BLaER1 (cell line): Measurements from ENCODE around the gene MOSPD3.

Source experiments
- H3K27ac ChIP-seq: shearing (Covaris generic); formaldehyde crosslinking; 2 replicates; pipeline ENCODE4 v1.8.1; 2022
- H3K27me3 ChIP-seq: shearing (Covaris generic); formaldehyde crosslinking; 2 replicates; pipeline ENCODE4 v1.8.1; 2022
- H3K36me3 ChIP-seq: shearing (Covaris generic); formaldehyde crosslinking; 2 replicates; pipeline ENCODE4 v1.8.1; 2022
- H3K4me1 ChIP-seq: shearing (Covaris generic); formaldehyde crosslinking; 2 replicates; pipeline ENCODE4 v1.8.1; 2022
- H3K4me2 ChIP-seq: shearing (Covaris generic); formaldehyde crosslinking; 2 replicates; pipeline ENCODE4 v1.8.1; 2022
- H3K4me3 ChIP-seq: shearing (Covaris generic); formaldehyde crosslinking; 2 replicates; pipeline ENCODE4 v1.8.1; 2022
- H3K9ac ChIP-seq: shearing (Covaris generic); formaldehyde crosslinking; 2 replicates; pipeline ENCODE4 v1.8.1; 2022
- H3K9me3 ChIP-seq: shearing (Covaris generic); formaldehyde crosslinking; 2 replicates; pipeline ENCODE4 v1.8.1; 2022
- H4K20me1 ChIP-seq: shearing (Covaris generic); formaldehyde crosslinking; 2 replicates; pipeline ENCODE4 v1.8.1; 2022
- Cebpa-rat ChIP-seq: shearing (Covaris generic); IDR thresholded peaks from 2 replicates; pipeline ENCODE4 v1.8.1; 2022

The MOSPD3 gene

GRCh38 chr7:100604028-100604975 is 8.0 kb upstream of the MOSPD3 start:
- peak overlapping the region; percentile 57 for H3K27ac ChIP-seq
- TF ChIP-seq Cebpa-rat = no peak
- H3K36me3 ChIP-seq = no peaks in the 10 kb centered on the region
- no peaks in the 10 kb centered on the region for H4K20me1 ChIP-seq
- H3K4me2 ChIP-seq = peak overlapping the region; percentile 99
- H3K9ac ChIP-seq = peak overlapping the region; percentile 71
- peak overlapping the region; percentile 70 for H3K4me3 ChIP-seq
- H3K9me3 ChIP-seq = no peaks in the 10 kb centered on the region
- peaks cover 62% of the 10 kb centered on the region for H3K4me1 ChIP-seq
- peaks cover 22% of the 10 kb centered on the region; the same call in 1 of the 2 replicates for H3K27me3 ChIP-seq

GRCh38 chr7:100604976-100605911 is 7.1 kb upstream of the MOSPD3 start:
- TF ChIP-seq Cebpa-rat = no peak
- no peaks in the 10 kb centered on the region for H3K36me3 ChIP-seq
- H3K4me2 ChIP-seq = peak overlapping the region; percentile 99
- H3K9ac ChIP-seq = peak overlapping the region; percentile 71
- peaks cover 53% of the 10 kb centered on the region for H3K4me1 ChIP-seq
- H3K4me3 ChIP-seq = peak overlapping the region; percentile 70
- no peaks in the 10 kb centered on the region for H3K9me3 ChIP-seq
- peak overlapping the region; percentile 57; the same call in 1 of the 2 replicates for H3K27ac ChIP-seq
- H3K27me3 ChIP-seq = peaks cover 22% of the 10 kb centered on the region; the same call in 1 of the 2 replicates
- H4K20me1 ChIP-seq = no peaks in the 10 kb centered on the region

GRCh38 chr7:100606313-100606712 is 6.0 kb upstream of the MOSPD3 start:
- peaks cover 47% of the 10 kb centered on the region for H3K4me1 ChIP-seq
- H3K9me3 ChIP-seq = no peaks in the 10 kb centered on the region
- TF ChIP-seq Cebpa-rat = no peak
- H3K9ac ChIP-seq = no peak overlapping the region
- peak overlapping the region; percentile 99 for H3K4me2 ChIP-seq
- H3K36me3 ChIP-seq = no peaks in the 10 kb centered on the region
- H3K27me3 ChIP-seq = peaks cover 22% of the 10 kb centered on the region; the same call in 1 of the 2 replicates
- H3K27ac ChIP-seq = no peak overlapping the region
- peak overlapping the region; percentile 70; the same call in 1 of the 2 replicates for H3K4me3 ChIP-seq
- no peaks in the 10 kb centered on the region for H4K20me1 ChIP-seq

- H3K4me3 ChIP-seq = no peak overlapping the region
- peaks cover 22% of the 10 kb centered on the region; the same call in 1 of the 2 replicates for H3K27me3 ChIP-seq
- H3K36me3 ChIP-seq = no peaks in the 10 kb centered on the region
- peaks cover 43% of the 10 kb centered on the region for H3K4me1 ChIP-seq
- H3K9ac ChIP-seq = no peak overlapping the region
- H3K4me2 ChIP-seq = no peak overlapping the region
- no peaks in the 10 kb centered on the region for H4K20me1 ChIP-seq
- H3K27ac ChIP-seq = no peak overlapping the region
- no peaks in the 10 kb centered on the region for H3K9me3 ChIP-seq
- TF ChIP-seq Cebpa-rat = no peak
Measured at GRCh38 chr7:100607111-100607510, 5.2 kb upstream of the MOSPD3 start.

- H3K4me3 ChIP-seq = no peak overlapping the region
- 0 out of 2 replicates have a peak, but pooled peaks cover 6% of the 10 kb centered on the region for H3K36me3 ChIP-seq
- H3K4me1 ChIP-seq = peaks cover 42% of the 10 kb centered on the region
- H3K27ac ChIP-seq = no peak overlapping the region
- TF ChIP-seq Cebpa-rat = no peak
- H3K9me3 ChIP-seq = no peaks in the 10 kb centered on the region
- H3K9ac ChIP-seq = no peak overlapping the region
- no peak overlapping the region for H3K4me2 ChIP-seq
- peaks cover 17% of the 10 kb centered on the region; the same call in 1 of the 2 replicates for H3K27me3 ChIP-seq
- H4K20me1 ChIP-seq = no peaks in the 10 kb centered on the region
Measured at GRCh38 chr7:100609958-100610357, 2.4 kb upstream of the MOSPD3 start.

- H3K27ac ChIP-seq = peak overlapping the region; percentile 86
- H3K4me2 ChIP-seq = peak overlapping the region; percentile 100
- H3K9ac ChIP-seq = peak overlapping the region; percentile 83
- no peak for TF ChIP-seq Cebpa-rat
- H3K4me3 ChIP-seq = peak overlapping the region; percentile 79
- no peaks in the 10 kb centered on the region for H3K27me3 ChIP-seq
- 0 out of 2 replicates have a peak, but pooled peaks cover 6% of the 10 kb centered on the region for H3K36me3 ChIP-seq
- H3K4me1 ChIP-seq = peaks cover 30% of the 10 kb centered on the region
- H3K9me3 ChIP-seq = no peaks in the 10 kb centered on the region
- H4K20me1 ChIP-seq = no peaks in the 10 kb centered on the region
Measured at GRCh38 chr7:100612730-100613390, 520 bp downstream of the MOSPD3 start.

- Histone ChIP-seq H3K27me3 (no peaks in the 10 kb centered on the region), H3K4me3 (peak overlapping the region; percentile 79), H3K4me2 (peak overlapping the region; percentile 100), H3K9me3 (no peaks in the 10 kb centered on the region), H3K9ac (peak overlapping the region; percentile 83; the same call in 1 of the 2 replicates), H3K36me3 (0 out of 2 replicates have a peak, but pooled peaks cover 6% of the 10 kb centered on the region), H4K20me1 (no peaks in the 10 kb centered on the region), H3K27ac (0 out of 2 replicates have a peak overlapping the region, but pooled peaks have one; percentile 2), H3K4me1 (peaks cover 30% of the 10 kb centered on the region)
- TF ChIP-seq Cebpa-rat = 0 out of 2 replicates have a peak, but pooled peaks have one; percentile 26
Measured at GRCh38 chr7:100613412-100614175, 1.3 kb downstream of the MOSPD3 start.

- Histone ChIP-seq H3K27ac (no peak overlapping the region), H4K20me1 (no peaks in the 10 kb centered on the region), H3K27me3 (no peaks in the 10 kb centered on the region), H3K4me3 (no peak overlapping the region), H3K36me3 (0 out of 2 replicates have a peak, but pooled peaks cover 6% of the 10 kb centered on the region), H3K4me2 (peak overlapping the region; percentile 100), H3K9me3 (no peaks in the 10 kb centered on the region), H3K4me1 (peaks cover 30% of the 10 kb centered on the region), H3K9ac (peak overlapping the region; percentile 83; the same call in 1 of the 2 replicates)
- TF ChIP-seq Cebpa-rat = no peak
Measured at GRCh38 chr7:100614308-100614861, 2.0 kb downstream of the MOSPD3 start.
